ENCODE results near the gene ZNF592. TPM values are rescaled to one million over a fixed set of nuclear protein-coding genes. Genes with fewer than 3 reads are reported as not detected.

Gene ZNF592
- total RNA-seq, 2 donors from 2014 or later, result 20.8 to 38.7 TPM

DNA sequence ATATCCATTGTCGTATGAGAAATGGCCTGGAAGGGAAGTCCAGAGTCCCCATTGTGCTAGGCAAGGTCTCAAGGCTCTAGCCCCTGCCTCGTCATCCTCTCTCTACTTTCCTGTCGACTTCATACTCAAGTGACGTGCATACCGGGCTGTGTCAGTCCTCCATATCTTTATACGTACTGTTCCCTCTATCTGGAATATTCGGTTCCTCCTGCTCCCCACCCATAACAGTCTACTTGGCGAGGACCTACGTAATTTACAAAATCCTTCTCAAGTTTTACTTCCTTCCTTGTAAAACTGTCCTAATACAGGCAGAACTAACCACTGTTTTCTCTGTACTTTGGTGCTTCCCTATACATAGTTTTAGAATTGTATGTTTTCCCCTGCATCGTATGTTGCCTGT is 66.5 kb downstream of the ZNF592 start:
- intact Hi-C loops (cut with DNase I), result no loop called here
- Histone ChIP-seq H3K9me3 (no peaks in the 10 kb centered on the region), H3K4me1 (replicated peaks) (peaks cover 8% of the 10 kb centered on the region), H3K36me3 (no peaks in the 10 kb centered on the region), H3K27me3 (replicated peaks; ENCODE audit: insufficient read depth) (no peaks in the 10 kb centered on the region), H3K4me3 (no peak overlapping the region), H3K27ac (no peak overlapping the region)
- TF ChIP-seq, protein P1, sequence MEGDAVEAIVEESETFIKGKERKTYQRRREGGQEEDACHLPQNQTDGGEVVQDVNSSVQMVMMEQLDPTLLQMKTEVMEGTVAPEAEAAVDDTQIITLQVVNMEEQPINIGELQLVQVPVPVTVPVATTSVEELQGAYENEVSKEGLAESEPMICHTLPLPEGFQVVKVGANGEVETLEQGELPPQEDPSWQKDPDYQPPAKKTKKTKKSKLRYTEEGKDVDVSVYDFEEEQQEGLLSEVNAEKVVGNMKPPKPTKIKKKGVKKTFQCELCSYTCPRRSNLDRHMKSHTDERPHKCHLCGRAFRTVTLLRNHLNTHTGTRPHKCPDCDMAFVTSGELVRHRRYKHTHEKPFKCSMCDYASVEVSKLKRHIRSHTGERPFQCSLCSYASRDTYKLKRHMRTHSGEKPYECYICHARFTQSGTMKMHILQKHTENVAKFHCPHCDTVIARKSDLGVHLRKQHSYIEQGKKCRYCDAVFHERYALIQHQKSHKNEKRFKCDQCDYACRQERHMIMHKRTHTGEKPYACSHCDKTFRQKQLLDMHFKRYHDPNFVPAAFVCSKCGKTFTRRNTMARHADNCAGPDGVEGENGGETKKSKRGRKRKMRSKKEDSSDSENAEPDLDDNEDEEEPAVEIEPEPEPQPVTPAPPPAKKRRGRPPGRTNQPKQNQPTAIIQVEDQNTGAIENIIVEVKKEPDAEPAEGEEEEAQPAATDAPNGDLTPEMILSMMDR (IDR thresholded peaks at IDR 0.05), result no peak
- no peak for TF ChIP-seq POLR2A (IDR thresholded peaks at IDR 0.05)
- TF ChIP-seq POLR2AphosphoS5 (IDR thresholded peaks at IDR 0.05), result no peak
- WGBS, result 72% methylated on average over 10 of the region's 10 CpGs
- no peak for DNase-seq (ENCODE audit: low spot score)

DNA sequence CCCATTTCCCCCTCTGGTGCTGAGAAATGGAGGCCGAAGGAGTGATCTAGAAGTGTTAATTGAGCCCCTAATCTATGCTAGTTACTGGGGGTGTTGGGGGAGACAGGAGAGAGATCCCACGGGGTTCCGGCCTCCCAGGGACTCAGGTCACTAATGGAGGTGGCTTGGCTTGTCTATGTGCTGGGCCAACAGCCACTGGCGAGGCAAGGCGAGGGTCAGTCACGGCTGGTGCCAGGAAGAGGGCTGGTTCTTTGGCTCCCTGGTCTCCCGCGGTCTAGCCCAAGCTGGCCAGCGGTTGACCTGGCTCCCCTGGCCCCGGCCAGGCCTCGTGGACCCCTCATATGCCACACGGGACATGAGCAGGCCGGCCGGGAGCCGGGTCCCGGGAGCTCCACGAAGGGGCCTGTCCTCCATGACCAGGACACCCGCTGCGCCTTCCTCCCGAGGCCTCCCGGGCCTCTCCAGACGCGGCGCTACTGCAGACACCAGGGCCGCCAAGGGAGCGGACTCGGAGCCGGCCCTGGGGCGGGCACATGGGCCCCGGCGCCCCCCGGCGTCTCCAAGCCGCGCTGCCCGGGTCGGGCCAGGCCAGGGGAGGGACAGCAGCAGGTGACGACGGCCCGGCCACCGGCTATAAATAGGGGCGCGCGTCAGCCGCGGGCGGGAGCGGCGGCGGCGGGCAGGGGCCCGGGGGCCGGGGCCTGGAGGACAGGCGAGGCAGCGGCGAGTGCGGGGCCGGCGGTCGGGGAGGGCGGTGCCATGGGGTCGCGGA is 68.5 kb downstream of the ZNF592 start, which contains the start of gene ALPK3:
TSS of gene ALPK3 (plus strand) at position 663 of the 772 bp plus-strand sequence. CDS start at position 760, 97 bp downstream.
- TF ChIP-seq POLR2A (IDR thresholded peaks at IDR 0.05), result no peak
- TF ChIP-seq POLR2AphosphoS5 (IDR thresholded peaks at IDR 0.05), result no peak
- TF ChIP-seq, protein P1 (IDR thresholded peaks at IDR 0.05), result no peak
- intact Hi-C loops (cut with DNase I), result no loop called here
- Histone ChIP-seq H3K36me3 (no peaks in the 10 kb centered on the region), H3K4me3 (peak within 1 kb of the TSS in 1 of 2 donors; percentile 3), H3K27ac (peak within 1 kb of the TSS; percentile 46 to 55), H3K27me3 (replicated peaks; ENCODE audit: insufficient read depth) (no peaks in the 10 kb centered on the region), H3K9me3 (no peaks in the 10 kb centered on the region), H3K4me1 (replicated peaks) (peaks cover 8% of the 10 kb centered on the region)
- 41% methylated on average over 53 of the region's 63 CpGs for WGBS
- DNase-seq (ENCODE audit: low spot score), result no peak

DNA sequence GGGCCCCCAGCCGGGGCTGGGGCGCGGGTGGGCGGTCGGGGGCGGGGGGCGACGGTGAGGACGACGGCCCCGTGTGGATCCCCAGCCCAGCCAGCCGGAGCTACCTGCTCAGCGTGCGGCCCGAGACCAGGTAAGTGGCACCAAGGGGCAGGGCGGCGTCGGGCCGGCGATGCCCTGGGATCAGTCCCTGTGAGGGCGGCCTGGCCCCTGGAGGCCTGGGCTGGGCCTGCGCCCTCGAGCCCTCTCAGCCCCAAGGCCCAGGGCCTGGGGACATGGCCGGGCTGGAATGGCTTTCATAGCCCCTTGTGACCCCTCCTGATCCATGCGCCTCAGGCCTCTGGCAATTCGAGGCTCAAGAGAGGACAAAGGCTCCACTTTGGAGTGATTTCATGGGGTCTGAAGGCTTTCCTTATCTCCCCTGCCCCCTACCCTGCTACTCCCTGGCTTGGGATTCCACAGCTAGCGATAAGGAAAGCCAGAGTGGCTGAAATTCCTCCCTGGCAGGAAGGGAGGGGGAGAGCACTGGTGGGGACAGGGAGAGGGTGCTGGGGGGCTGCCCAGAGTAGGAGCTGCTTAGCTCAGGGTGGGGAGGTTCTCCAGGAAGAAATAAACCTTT is 69.2 kb downstream of the ZNF592 start:
- peak overlapping the region in 1 of 2 donors; percentile 3 for H3K4me3 ChIP-seq
- TF ChIP-seq, protein P1 (IDR thresholded peaks at IDR 0.05), result no peak
- TF ChIP-seq POLR2AphosphoS5 (IDR thresholded peaks at IDR 0.05), result no peak
- no peak for TF ChIP-seq POLR2A (IDR thresholded peaks at IDR 0.05)
- 70% methylated on average over 6 of the region's 27 CpGs for WGBS

DNA sequence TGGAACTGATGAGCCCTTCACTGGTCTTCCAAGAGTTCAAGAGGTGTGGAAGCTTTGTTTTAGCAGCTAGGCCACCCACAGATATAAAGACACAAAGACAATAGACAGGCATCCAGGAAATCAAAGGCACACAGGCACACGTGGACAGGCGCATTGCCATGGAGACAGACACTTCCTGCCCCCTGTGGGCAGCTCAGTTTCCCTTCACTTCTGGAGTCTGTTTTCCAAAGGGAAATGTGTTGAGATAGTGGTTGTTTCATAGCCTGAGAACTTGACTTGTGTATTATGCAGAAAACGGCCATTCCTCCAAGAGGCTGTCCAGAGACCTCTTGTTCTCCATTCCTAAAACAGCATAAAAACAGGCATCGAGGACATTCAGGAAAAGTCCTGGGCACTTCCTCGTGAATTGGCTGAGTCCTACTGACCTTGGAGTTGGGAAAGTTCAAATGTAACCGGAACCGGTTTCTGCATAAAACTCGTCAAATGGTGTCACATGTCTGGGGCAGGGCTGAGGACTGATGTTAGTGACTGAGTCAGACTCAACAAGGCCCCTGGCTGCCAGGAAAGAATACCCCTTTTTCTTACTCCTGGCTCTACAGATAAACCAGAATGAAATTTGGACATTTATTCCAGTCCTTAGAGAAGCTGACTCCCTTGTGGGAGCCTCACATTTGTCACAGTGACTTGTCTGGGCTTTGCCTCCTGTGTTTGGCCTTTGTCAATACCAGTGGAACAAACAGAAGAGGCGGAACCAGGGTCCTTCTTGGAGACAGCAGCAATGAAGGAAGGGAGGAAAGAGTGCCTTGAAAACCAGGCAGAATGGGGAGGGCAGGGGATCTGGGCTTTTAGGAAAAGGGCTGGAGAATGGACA is 70.1 kb downstream of the ZNF592 start:
- Histone ChIP-seq H3K27ac (peak overlapping the region; percentile 46 to 55), H3K9me3 (no peaks in the 10 kb centered on the region), H3K36me3 (no peaks in the 10 kb centered on the region), H3K4me3 (no peak overlapping the region), H3K4me1 (replicated peaks) (peaks cover 8% of the 10 kb centered on the region), H3K27me3 (replicated peaks; ENCODE audit: insufficient read depth) (no peaks in the 10 kb centered on the region)
- intact Hi-C loops (cut with DNase I), result no loop called here
- WGBS, result 40% methylated on average over 9 of the region's 9 CpGs
- TF ChIP-seq POLR2AphosphoS5 (IDR thresholded peaks at IDR 0.05), result no peak
- peak; percentile 28 for TF ChIP-seq POLR2A (IDR thresholded peaks at IDR 0.05)
- no peak for DNase-seq (ENCODE audit: low spot score)

More for the DNA sequence above, 69.2 kb downstream of the ZNF592 start:
- intact Hi-C loops (cut with DNase I), result no loop called here
- DNase-seq (ENCODE audit: low spot score), result no peak
- Histone ChIP-seq H3K27me3 (replicated peaks; ENCODE audit: insufficient read depth) (no peaks in the 10 kb centered on the region), H3K36me3 (no peaks in the 10 kb centered on the region), H3K4me1 (replicated peaks) (peaks cover 8% of the 10 kb centered on the region), H3K27ac (peak overlapping the region; percentile 46 to 55), H3K9me3 (no peaks in the 10 kb centered on the region)

DNA sequence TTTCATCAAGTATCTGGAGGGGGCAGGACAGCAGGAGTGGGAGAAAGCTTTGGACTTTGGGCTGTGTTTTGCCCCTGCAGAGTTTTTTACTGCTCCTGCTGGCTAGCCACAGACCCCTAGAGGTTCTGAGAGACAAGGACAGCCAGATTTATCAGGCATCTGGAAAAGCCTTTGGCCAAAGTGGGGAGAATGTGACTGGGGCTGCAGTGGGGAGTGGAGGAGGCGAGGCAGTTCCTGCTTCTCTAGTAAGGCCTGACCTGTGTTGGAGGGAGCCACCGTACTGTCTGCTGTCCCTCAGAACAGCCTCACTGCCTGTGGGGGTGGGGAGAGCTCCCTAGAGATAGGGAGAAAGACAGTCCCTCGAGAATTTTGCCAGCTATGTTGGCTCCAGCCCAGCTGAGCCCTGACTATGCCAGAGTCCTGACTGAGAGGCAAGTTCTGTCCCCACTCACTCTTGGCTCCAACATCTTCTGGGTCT is 70.9 kb downstream of the ZNF592 start:
- intact Hi-C loops (cut with DNase I), result no loop called here
- no peak for DNase-seq (ENCODE audit: low spot score)
- peaks cover 8% of the 10 kb centered on the region for H3K4me1 ChIP-seq (replicated peaks)
- WGBS, result 33% methylated on average over 3 of the region's 3 CpGs
- no peaks in the 10 kb centered on the region for H3K27me3 ChIP-seq (replicated peaks; ENCODE audit: insufficient read depth)
- no peaks in the 10 kb centered on the region for H3K36me3 ChIP-seq
- no peak for TF ChIP-seq POLR2AphosphoS5 (IDR thresholded peaks at IDR 0.05)
- TF ChIP-seq, protein P1 (IDR thresholded peaks at IDR 0.05), result no peak
- no peak for TF ChIP-seq POLR2A (IDR thresholded peaks at IDR 0.05)
- no peaks in the 10 kb centered on the region for H3K9me3 ChIP-seq
- no peak overlapping the region for H3K4me3 ChIP-seq
- H3K27ac ChIP-seq, result peak overlapping the region; percentile 46 to 55
